Stimulated activated CD8-positive, alpha-beta memory T cell treated with anti-CD3 and anti-CD28 coated beads, Interleukin-15, amount 100 ng/mL, for 48 hours (primary cell): ENCODE data around the gene RASGRF1.

ENCODE experiments used
- DNase-seq, 2 donors: peaks; one replicate each; pipeline ENCODE4 v3.0.0-alpha.2; 2020; ENCODE audit warnings: low read depth in 2 of 2

The RASGRF1 gene

GRCh38 chr15:79066391-79067071, 24.0 kb downstream of the RASGRF1 start:
- DNase-seq, result no peak

- no peak for DNase-seq
Observed at GRCh38 chr15:79065706-79066376, 24.7 kb downstream of the RASGRF1 start.

GRCh38 chr15:79065361-79065705, 25.2 kb downstream of the RASGRF1 start:
- DNase-seq, result no peak

GRCh38 chr15:79064496-79064895, 26.1 kb downstream of the RASGRF1 start:
- no peak for DNase-seq

- DNase-seq, result no peak
Observed at GRCh38 chr15:79060175-79060574, 30.4 kb downstream of the RASGRF1 start.

- no peak for DNase-seq
Observed at GRCh38 chr15:79059081-79059572, 31.5 kb downstream of the RASGRF1 start.

- DNase-seq, result no peak
Observed at GRCh38 chr15:79058260-79058850, 32.2 kb downstream of the RASGRF1 start.

- DNase-seq, result no peak
Observed at GRCh38 chr15:79057050-79057449, 33.5 kb downstream of the RASGRF1 start.

GRCh38 chr15:79054350-79054749, 36.2 kb downstream of the RASGRF1 start:
- DNase-seq, result no peak

GRCh38 chr15:79053894-79054293, 36.7 kb downstream of the RASGRF1 start:
- DNase-seq, result no peak

- DNase-seq, result no peak
Observed at GRCh38 chr15:79051941-79052731, 38.4 kb downstream of the RASGRF1 start.

- no peak for DNase-seq
Observed at GRCh38 chr15:79051029-79051428, 39.6 kb downstream of the RASGRF1 start.

- DNase-seq, result no peak
Observed at GRCh38 chr15:79050341-79050740, 40.2 kb downstream of the RASGRF1 start.

GRCh38 chr15:79049416-79049815, 41.2 kb downstream of the RASGRF1 start:
- no peak for DNase-seq

- DNase-seq, result no peak
Observed at GRCh38 chr15:79047676-79048439, 42.7 kb downstream of the RASGRF1 start.

- DNase-seq, result no peak
Observed at GRCh38 chr15:79046691-79047404, 43.7 kb downstream of the RASGRF1 start.

- no peak for DNase-seq
Observed at GRCh38 chr15:79045041-79045440, 45.5 kb downstream of the RASGRF1 start.

- no peak for DNase-seq
Observed at GRCh38 chr15:79042213-79042928, 48.2 kb downstream of the RASGRF1 start.

GRCh38 chr15:79041601-79042168, 48.9 kb downstream of the RASGRF1 start:
- DNase-seq, result no peak

- DNase-seq, result no peak
Observed at GRCh38 chr15:79037848-79038247, 52.7 kb downstream of the RASGRF1 start.
